Rectal smooth muscle tissue (tissue), 1 donor: Measurements from ENCODE around the gene SOX9.
"Not testable (repeated sequence)": the region's sequence is repeated elsewhere in the genome, so short reads cannot be mapped to it uniquely, and the experiment has no call there.

Experiments
- H3K27ac ChIP-seq: one replicate; pipeline ENCODE4 v1.7.0; 2013; ENCODE audit warnings: low read depth, low read length, inconsistent platforms
- H3K27me3 ChIP-seq: one replicate; pipeline ENCODE4 v1.7.0; 2013; ENCODE audit warnings: low read length; ENCODE audit not compliant: control insufficient read depth, insufficient read depth
- H3K36me3 ChIP-seq: one replicate; pipeline ENCODE4 v1.7.0; 2013; ENCODE audit warnings: low read length; ENCODE audit not compliant: control insufficient read depth, insufficient read depth
- H3K4me1 ChIP-seq: one replicate; pipeline ENCODE4 v1.7.0; 2013; ENCODE audit warnings: low read length; ENCODE audit not compliant: control insufficient read depth, insufficient read depth
- H3K4me3 ChIP-seq: one replicate; pipeline ENCODE4 v1.7.0; 2013; ENCODE audit warnings: low read length
- H3K9ac ChIP-seq: one replicate; pipeline ENCODE4 v1.7.0; 2013; ENCODE audit warnings: low read length

SOX9 gene

GRCh38 chr17:72097144-72097543 is 23.7 kb upstream of the SOX9 start:
- Histone ChIP-seq H3K36me3 (no peaks in the 10 kb centered on the region), H3K9ac (no peak overlapping the region), H3K27me3 (no peaks in the 10 kb centered on the region), H3K27ac (no peak overlapping the region), H3K4me3 (no peak overlapping the region), H3K4me1 (no peaks in the 10 kb centered on the region)

DNA sequence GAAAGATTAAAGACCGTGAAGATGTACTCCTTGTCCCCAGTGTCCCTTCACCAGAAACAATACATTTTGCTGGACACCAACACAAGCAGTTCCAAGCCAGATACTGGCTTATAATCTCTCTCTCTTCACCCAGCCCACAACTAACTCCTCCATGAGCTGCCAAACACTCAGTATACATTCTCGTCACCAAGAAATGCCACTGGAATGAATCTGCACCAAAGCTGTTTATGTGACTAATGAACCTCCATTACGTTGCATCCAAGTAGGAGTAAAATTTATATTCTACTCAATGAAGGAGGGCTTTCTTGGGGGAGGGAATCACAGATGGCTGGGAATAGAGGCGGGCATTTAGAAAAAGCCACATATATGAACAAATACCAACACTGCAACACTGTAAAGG is 20.9 kb upstream of the SOX9 start:
- H3K4me3 ChIP-seq, result no peak overlapping the region
- no peaks in the 10 kb centered on the region for H3K36me3 ChIP-seq
- no peak overlapping the region for H3K27ac ChIP-seq
- no peak overlapping the region for H3K9ac ChIP-seq
- H3K4me1 ChIP-seq, result no peaks in the 10 kb centered on the region
- H3K27me3 ChIP-seq, result no peaks in the 10 kb centered on the region

GRCh38 chr17:72100470-72100869 is 20.4 kb upstream of the SOX9 start:
- Histone ChIP-seq H3K9ac (no peak overlapping the region), H3K4me3 (no peak overlapping the region), H3K27me3 (no peaks in the 10 kb centered on the region), H3K27ac (no peak overlapping the region), H3K4me1 (no peaks in the 10 kb centered on the region), H3K36me3 (no peaks in the 10 kb centered on the region)

DNA sequence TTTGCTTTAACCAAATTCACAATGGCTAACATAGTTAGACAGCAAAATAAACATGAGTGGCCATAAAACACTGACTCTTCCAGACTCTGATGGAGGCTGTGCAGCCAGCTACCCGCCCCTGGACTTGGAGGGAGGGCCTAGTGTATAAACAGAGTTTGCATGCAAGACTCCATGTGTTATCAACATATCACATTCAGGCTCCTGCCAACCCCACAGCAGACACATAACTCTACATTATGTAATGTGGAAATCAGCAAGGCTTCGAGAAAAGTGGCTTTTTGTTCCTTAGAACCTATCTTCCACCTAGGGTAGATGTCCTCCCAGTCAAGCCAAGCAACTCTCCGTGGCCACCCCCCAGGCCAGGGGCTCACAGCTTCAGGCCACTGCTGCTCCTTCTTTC is 19.3 kb upstream of the SOX9 start:
- Histone ChIP-seq H3K36me3 (no peaks in the 10 kb centered on the region), H3K27me3 (no peaks in the 10 kb centered on the region), H3K27ac (no peak overlapping the region), H3K9ac (no peak overlapping the region), H3K4me3 (no peak overlapping the region), H3K4me1 (no peaks in the 10 kb centered on the region)

GRCh38 chr17:72102366-72102765 is 18.5 kb upstream of the SOX9 start:
- Histone ChIP-seq H3K9ac (no peak overlapping the region), H3K4me1 (no peaks in the 10 kb centered on the region), H3K36me3 (no peaks in the 10 kb centered on the region), H3K4me3 (no peak overlapping the region), H3K27ac (no peak overlapping the region), H3K27me3 (no peaks in the 10 kb centered on the region)

GRCh38 chr17:72104164-72104862 is 16.5 kb upstream of the SOX9 start:
- H3K27ac ChIP-seq, result no peak overlapping the region
- no peaks in the 10 kb centered on the region for H3K4me1 ChIP-seq
- H3K4me3 ChIP-seq, result no peak overlapping the region
- H3K27me3 ChIP-seq, result no peaks in the 10 kb centered on the region
- no peak overlapping the region for H3K9ac ChIP-seq
- H3K36me3 ChIP-seq, result no peaks in the 10 kb centered on the region

DNA sequence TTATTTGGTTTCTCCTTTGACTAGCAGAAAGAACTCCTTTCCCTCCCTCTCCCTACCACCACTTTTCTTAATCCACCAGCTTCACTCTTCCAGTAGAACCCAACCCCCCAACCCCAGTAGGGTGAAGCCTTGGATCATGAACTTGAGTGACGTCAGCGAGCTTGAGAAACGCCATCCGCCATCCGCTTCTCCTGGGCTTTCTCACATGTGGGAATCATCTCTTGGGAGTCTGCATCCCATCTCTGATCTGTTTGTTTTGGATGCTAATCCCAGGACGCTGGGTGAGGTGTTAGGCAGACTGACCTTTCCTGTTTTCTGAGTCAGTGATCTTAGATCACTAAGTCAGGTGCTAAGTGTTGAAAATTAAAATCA is 16.0 kb upstream of the SOX9 start:
- Histone ChIP-seq H3K27me3 (no peaks in the 10 kb centered on the region), H3K4me1 (no peaks in the 10 kb centered on the region), H3K27ac (no peak overlapping the region), H3K36me3 (no peaks in the 10 kb centered on the region), H3K4me3 (no peak overlapping the region), H3K9ac (no peak overlapping the region)

- no peak overlapping the region for H3K9ac ChIP-seq
- H3K27ac ChIP-seq, result no peak overlapping the region
- H3K36me3 ChIP-seq, result no peaks in the 10 kb centered on the region
- H3K27me3 ChIP-seq, result no peaks in the 10 kb centered on the region
- H3K4me3 ChIP-seq, result no peak overlapping the region
- no peaks in the 10 kb centered on the region for H3K4me1 ChIP-seq
These were observed 13.7 kb upstream of the SOX9 start for GRCh38 chr17:72107100-72107499.

- Histone ChIP-seq H3K4me1 (no peaks in the 10 kb centered on the region), H3K27me3 (no peaks in the 10 kb centered on the region), H3K27ac (no peak overlapping the region), H3K36me3 (no peaks in the 10 kb centered on the region), H3K9ac (no peak overlapping the region), H3K4me3 (no peak overlapping the region)
These were observed 10.4 kb upstream of the SOX9 start for GRCh38 chr17:72110231-72110941.

DNA sequence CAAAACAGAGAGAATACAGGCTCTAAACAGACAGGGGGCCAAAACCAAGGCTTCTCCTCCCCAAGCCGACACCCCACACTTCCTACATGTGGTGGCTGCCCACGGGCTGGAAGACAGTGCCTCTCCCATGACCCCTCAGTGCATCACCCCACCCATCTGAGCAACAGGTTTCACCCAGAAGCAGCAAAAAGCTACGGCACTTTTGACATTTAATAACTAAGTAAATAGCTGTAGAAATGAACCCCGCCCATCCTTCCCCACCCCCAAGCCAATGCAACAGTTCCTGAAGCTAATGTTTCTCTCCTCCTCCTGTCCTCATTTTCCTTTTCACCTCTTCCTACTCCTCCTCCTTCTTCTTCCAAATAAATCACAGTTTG is 9.9 kb upstream of the SOX9 start:
- no peaks in the 10 kb centered on the region for H3K36me3 ChIP-seq
- H3K27me3 ChIP-seq, result peaks cover under 1% of the 10 kb centered on the region
- no peak overlapping the region for H3K27ac ChIP-seq
- H3K9ac ChIP-seq, result no peak overlapping the region
- H3K4me1 ChIP-seq, result no peaks in the 10 kb centered on the region
- H3K4me3 ChIP-seq, result no peak overlapping the region

- peaks cover 2% of the 10 kb centered on the region for H3K27me3 ChIP-seq
- no peaks in the 10 kb centered on the region for H3K36me3 ChIP-seq
- no peak overlapping the region for H3K27ac ChIP-seq
- no peak overlapping the region for H3K9ac ChIP-seq
- H3K4me1 ChIP-seq, result no peaks in the 10 kb centered on the region
- no peak overlapping the region for H3K4me3 ChIP-seq
These were observed 9.4 kb upstream of the SOX9 start for GRCh38 chr17:72111336-72111923.

- H3K27me3 ChIP-seq, H3K27ac ChIP-seq: not testable (repeated sequence)
These were observed 8.9 kb upstream of the SOX9 start for GRCh38 chr17:72111926-72112325.

DNA sequence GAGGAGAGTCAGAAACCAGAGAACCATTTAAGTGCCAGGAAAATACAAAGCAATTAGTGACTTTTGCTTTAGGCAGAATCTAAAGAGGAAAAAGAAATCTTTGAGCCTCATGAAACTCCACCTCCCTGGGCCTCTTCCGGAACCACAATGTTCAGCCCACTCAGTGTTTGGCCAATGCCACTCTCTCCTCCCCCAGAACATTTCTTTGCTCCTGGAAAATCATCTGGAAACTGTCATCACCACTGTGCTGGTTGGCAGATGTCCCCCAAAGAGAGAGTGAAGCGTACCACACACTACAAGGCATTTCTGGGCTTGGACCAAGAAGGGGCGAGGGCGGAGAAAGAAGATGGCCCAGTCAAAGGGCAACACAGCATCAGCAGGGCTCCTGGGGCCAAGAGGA is 7.1 kb upstream of the SOX9 start:
- Histone ChIP-seq H3K27ac (no peak overlapping the region), H3K27me3 (peaks cover 19% of the 10 kb centered on the region), H3K4me1 (peaks cover 4% of the 10 kb centered on the region), H3K4me3 (no peak overlapping the region), H3K9ac (no peak overlapping the region), H3K36me3 (no peaks in the 10 kb centered on the region)

More at GRCh38 chr17:72111926-72112325, 8.9 kb upstream of the SOX9 start:
- not testable (repeated sequence) for H3K36me3 ChIP-seq, H3K4me3 ChIP-seq, H3K4me1 ChIP-seq, H3K9ac ChIP-seq
